ENCODE data around the gene SLC2A9.

DNA sequence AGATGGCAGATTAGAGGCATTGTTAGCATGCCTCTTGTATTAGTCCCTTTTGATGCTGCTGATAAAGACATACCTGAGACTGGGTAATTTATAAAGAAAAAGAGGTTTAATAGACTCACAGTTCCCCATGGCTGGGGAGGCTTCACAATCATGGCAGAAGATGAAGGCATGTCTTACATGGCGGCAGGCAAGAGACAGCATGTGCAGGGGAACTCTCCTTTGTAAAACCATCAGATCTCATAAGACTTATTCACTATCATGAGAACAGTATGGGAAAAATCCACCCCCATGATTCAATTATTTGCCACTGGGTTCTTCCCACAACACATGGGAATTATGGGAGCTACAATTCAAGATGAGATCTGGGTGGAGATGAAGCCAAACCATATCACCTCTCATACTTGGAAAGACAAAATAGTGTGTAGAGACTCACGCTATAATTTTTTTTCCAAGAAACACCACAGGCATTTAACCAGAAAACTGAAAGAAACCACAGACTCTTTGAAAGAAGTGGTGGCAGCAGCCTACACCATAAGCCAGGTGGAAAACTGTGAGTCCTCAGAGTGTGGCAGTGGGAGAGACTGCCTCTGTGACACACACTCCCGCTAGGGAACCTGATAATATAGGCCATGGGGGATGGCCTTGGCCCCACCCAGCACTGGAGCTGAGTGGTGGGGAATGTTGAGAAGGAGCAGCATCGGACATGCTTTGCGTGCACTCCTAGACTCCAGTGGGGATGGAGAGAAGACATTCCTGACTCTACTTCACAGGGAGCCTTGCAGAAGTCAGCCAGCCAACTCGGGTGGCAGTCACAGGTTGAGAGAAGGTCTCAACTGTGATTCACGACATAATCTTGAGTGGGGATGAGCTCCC is 51.5 kb downstream of the SLC2A9 start:
- TF ChIP-seq, protein P1, sequence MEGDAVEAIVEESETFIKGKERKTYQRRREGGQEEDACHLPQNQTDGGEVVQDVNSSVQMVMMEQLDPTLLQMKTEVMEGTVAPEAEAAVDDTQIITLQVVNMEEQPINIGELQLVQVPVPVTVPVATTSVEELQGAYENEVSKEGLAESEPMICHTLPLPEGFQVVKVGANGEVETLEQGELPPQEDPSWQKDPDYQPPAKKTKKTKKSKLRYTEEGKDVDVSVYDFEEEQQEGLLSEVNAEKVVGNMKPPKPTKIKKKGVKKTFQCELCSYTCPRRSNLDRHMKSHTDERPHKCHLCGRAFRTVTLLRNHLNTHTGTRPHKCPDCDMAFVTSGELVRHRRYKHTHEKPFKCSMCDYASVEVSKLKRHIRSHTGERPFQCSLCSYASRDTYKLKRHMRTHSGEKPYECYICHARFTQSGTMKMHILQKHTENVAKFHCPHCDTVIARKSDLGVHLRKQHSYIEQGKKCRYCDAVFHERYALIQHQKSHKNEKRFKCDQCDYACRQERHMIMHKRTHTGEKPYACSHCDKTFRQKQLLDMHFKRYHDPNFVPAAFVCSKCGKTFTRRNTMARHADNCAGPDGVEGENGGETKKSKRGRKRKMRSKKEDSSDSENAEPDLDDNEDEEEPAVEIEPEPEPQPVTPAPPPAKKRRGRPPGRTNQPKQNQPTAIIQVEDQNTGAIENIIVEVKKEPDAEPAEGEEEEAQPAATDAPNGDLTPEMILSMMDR (IDR thresholded peaks at IDR 0.05) = no peak
- TF ChIP-seq POLR2AphosphoS5 (IDR thresholded peaks at IDR 0.05) = no peak
- TF ChIP-seq POLR2A (IDR thresholded peaks at IDR 0.05) = no peak
